ENCODE data around the gene IGF2R.

DNA sequence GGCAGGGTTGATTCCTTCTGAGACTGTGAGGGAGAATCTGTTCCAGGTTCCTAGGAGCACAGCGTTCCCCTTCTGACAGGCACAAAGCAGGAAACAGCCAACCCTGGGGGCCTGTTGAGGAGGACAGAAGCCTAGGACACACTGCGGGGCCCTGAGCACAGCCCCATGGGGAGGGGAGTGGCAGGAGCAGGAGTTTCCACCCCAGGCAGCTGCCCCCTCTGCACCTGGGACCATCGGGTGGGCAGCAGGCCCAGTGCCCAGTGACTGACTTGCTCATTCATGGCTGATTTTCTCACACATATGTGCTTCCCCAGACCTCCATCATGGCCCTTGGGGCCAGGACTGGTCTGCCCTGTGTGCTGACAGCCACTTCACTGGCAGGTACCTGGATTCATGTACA lies 146.5 kb downstream of the IGF2R start:
- no peak for TF ChIP-seq CTCF (IDR thresholded peaks at IDR 0.05)
- TF ChIP-seq POLR2A (IDR thresholded peaks at IDR 0.05), result no peak

All from lower leg skin (tissue), 3 donors.